HG02759 (cell line): Measurements from ENCODE around the gene GARNL3.

Source experiments
- ATAC-seq: cut with Tn5 transposase; IDR thresholded peaks from one replicate; pipeline ENCODE4 v1.9.1; 2021; ENCODE audit warnings: mild to moderate bottlenecking, moderate library complexity; ENCODE audit not compliant: unreplicated experiment

Gene GARNL3, protein sequence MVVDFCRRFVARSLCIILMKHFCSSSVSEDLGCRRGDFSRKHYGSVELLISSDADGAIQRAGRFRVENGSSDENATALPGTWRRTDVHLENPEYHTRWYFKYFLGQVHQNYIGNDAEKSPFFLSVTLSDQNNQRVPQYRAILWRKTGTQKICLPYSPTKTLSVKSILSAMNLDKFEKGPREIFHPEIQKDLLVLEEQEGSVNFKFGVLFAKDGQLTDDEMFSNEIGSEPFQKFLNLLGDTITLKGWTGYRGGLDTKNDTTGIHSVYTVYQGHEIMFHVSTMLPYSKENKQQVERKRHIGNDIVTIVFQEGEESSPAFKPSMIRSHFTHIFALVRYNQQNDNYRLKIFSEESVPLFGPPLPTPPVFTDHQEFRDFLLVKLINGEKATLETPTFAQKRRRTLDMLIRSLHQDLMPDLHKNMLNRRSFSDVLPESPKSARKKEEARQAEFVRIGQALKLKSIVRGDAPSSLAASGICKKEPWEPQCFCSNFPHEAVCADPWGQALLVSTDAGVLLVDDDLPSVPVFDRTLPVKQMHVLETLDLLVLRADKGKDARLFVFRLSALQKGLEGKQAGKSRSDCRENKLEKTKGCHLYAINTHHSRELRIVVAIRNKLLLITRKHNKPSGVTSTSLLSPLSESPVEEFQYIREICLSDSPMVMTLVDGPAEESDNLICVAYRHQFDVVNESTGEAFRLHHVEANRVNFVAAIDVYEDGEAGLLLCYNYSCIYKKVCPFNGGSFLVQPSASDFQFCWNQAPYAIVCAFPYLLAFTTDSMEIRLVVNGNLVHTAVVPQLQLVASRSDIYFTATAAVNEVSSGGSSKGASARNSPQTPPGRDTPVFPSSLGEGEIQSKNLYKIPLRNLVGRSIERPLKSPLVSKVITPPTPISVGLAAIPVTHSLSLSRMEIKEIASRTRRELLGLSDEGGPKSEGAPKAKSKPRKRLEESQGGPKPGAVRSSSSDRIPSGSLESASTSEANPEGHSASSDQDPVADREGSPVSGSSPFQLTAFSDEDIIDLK

DNA sequence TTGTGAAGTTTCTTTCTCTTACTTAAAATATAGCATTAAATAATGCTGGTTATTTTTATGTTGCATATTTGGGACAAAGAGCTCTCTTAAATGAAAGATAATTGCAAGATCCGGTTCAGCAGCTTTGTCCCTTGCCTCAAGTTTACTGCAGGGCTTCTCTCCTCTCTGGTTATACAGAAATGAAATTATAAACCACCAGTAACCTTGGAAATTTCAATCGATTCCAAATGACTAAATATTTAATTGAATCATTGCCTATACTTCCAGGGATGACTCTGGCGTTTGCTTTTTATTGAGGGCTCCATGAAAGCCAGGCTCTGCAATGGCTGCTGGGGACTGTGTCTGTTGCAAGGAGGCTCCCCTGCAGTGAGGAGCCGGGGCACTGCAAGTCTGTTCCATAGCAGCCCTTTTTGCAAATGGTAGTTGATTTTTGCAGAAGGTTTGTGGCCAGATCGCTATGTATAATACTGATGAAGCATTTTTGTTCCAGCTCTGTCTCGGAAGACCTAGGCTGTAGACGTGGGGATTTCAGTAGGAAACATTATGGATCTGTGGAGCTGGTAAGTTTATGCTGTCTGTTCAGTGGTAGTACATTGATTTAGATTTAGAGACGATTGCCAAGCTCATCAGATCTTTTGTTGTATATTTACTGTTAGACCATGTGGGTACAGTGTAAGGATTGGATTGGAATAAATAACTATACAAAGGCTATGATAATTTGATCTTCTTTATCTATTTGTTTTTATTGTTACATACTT, at the start of gene GARNL3:
Gene GARNL3, plus strand, starts transcription at position 313 of the 758 bp plus-strand sequence. Its CDS starts 104 bp downstream, at position 417.
- no peak for ATAC-seq

DNA sequence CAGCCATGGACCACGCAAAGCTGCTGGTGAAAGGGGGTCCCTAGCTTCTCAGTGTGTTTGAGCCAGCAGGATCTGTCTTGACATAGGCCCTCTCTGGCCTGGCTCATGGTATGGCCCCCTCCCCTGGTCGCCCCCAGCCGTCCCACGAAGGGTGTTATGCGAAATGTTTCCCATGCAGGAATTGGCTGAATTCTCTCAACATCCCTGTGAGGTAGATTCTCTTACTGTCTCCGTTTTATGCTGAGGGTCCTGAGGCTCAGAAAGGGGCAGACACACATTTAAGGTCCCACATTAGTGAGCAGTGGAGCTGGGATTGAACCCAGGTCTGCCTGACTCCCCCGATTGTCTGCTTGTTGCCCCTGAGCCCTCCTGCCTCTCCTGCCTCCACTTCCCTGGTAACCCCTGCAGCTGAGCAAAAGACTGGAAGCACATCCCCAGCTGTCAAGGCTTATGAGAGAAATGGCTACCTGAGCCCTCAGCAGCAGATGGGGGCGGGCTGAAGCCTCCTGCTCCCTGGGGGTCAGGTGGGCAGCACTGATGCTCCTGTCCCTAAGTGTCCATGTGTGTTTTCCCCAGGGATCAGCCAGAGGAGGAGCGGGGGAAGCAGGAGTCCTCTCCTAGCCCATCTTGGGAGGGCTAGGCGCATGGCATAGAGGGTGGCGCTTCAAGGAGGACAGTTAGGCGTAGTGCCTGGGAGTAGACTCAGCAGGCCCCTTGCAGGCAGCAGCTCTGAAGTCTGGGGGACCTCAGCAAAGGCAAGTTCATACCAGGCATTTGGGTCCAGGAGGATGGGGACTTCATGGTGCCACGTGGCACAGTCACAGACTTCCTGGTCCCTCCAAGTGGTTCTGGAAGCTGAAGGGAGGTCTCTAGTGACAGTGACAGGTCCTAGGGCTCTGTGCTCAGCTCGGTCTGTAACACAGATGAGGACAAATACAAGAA, 49.0 kb upstream of the GARNL3 start:
- ATAC-seq = no peak

DNA sequence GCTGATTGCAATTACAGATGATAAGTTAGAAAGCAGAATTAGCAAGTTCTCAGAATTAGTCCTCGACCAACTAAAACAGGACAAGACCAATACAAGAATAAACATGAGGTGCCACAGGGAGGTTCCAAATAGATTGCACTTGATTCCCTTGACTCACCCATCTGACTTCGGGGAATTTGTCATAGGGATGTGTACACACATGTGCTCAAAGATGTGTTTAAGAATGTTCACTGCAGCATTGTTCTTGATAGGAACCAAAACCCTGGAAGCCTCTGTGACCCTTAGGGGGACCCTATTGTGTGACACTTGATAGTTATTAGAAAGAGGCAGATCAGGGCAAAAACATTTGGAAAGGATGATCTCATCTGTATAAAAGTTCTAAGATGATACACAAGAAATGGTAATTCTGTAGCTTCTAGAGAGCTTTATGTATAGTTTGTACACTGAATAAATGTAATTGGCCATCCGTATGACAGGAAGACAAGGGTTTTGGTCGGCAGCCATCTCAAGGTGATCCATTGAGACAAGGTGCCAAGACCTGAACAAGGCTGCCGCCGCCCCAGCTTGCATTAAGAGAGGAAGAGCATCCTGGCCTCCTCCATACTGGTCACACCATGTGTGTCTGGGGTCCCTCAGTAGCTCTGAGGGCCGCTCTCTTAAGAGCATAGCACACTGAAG, 48.2 kb upstream of the GARNL3 start:
- ATAC-seq = no peak

DNA sequence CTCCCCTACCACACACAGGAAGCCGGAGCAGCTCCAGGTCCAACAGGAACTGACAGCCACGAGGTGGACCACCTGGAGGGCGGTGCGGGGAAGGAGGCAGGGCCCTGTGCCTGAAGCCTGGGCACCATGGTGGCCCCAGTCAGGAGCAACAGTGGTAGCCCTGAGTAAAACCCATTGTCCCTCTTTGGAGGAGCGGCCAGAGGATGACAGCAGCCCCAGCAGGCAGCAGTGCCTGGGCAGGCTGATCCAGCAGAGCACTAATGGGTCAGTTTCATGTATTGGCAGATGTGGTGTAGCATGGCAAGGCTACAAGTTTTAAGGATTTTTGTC, 47.7 kb upstream of the GARNL3 start:
- ATAC-seq = no peak

DNA sequence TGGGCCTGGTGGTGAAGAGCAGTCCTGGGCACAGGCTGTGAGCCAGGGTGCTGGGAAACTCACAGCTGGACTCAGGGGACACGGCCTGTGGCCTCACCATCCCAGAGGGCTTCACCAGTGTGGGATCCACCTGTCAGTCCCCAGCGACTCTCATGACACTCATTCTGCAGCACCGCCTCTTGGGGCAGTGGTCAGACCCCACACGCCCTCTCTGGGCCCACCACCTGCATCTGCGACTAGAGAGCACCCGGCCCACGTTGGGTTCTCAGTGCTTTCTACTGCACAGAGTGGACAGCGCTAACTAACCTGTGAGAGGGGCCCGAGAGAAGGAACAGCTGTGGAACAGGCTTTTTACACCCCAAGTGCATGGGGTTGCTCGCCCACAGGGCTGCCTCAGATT, 45.8 kb upstream of the GARNL3 start:
- ATAC-seq = no peak

DNA sequence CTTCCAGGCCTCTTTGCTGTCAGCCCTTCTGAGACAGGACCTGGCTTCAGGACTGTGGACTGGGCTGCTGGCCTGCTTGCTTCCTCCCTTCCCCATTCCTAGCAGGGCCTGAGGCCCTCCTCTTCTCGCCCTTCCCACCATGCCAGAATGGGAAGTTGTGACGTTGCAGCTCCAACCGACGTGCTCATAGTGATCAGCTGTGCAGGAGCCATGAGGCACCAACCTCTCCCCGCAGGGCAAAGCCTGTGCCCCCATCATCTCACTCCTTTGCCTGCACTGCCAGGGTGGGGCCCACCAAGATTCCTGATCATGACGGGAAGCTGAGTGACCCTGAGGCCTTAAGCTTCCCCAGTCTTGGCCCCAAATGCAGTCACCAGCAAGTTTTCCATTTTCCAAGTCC, 45.1 kb upstream of the GARNL3 start:
- ATAC-seq = no peak

DNA sequence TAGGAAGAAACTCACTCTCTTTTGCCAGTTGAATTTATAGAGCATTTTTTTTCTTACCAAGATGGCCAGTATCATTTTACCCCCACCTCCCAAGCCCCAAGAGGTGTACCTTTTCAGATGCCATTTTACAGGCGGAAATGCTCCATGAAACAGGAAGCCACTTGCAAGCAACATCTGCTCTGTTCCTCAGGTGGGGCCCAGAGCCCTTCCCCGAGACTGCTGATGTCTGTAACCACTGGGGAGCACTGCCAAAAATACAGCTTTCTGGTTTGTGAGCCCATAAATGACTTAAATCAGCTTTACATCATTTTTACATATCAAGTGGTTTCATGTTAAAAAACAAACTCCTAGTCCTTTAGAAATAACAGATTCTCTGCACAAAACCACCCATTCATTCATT, 42.9 kb upstream of the GARNL3 start:
- ATAC-seq = no peak

DNA sequence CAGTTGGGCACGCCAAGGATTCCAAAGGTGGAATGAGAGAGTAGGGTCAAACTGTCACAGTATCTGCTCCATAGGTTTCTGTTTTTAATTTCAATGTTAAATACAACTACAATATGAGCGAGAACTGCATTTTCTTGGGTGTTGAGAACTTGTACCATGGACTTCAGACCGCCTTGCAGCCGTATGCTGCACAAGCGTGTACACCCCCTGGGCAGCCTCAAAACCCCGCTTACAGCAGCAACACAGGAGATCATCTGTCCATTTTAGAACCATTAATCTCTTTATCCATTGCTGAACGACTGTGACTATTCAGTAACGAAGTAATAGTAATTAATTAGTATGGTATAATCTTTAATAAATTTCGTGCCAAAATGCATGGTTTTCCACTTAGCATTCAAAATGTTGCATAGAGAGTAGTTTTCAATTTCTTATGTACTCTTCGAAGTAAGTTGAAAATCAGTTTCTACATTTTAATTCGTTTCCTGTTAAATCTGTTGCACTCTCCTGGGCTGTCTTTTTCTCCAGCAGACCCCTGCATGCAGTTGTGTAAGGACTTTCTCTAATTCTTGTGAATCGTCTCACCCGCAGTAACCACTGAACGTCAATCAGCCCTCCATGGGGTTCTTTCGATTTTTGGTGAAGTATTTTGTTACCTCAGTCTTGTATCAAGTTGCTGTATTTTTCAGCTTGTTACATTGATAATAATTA, 42.0 kb upstream of the GARNL3 start:
- ATAC-seq = no peak

DNA sequence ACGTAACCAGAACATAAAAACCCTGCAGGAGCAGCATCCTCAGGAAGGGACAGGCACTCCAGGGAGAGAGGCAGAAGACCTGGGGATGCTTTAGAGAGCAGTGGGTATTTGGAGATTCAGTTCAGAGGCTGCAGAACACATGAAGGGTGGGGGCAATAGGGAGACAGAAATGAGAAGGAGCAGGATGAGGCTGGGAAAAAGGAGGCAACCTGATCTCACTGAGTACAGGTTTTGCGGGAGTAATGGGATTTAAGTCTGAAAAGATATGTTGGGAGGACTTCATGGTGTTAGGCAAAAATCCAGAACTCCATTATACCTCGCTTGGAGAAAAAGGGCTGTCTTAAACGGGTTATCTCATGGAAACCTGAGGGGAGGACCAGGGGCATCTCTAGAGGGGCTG, 41.3 kb upstream of the GARNL3 start:
- ATAC-seq = no peak

DNA sequence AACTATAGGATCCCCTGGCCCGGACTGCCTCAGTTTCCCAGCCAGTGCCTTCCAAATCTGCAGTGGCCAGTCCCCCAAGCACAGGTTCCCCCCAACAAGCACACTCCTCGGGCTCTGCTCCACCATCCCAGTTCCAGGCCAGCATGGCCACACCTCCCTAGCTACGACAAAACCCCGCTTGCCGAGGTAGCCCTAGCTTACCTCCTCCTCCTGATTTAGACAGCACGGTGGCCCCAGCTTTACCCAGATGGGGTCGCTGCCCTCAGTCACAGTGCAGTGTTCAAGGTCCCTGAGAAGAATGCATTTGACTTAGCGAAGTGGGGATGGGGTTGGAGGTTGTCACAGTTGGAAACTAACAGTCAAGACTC, 40.8 kb upstream of the GARNL3 start:
- no peak for ATAC-seq

DNA sequence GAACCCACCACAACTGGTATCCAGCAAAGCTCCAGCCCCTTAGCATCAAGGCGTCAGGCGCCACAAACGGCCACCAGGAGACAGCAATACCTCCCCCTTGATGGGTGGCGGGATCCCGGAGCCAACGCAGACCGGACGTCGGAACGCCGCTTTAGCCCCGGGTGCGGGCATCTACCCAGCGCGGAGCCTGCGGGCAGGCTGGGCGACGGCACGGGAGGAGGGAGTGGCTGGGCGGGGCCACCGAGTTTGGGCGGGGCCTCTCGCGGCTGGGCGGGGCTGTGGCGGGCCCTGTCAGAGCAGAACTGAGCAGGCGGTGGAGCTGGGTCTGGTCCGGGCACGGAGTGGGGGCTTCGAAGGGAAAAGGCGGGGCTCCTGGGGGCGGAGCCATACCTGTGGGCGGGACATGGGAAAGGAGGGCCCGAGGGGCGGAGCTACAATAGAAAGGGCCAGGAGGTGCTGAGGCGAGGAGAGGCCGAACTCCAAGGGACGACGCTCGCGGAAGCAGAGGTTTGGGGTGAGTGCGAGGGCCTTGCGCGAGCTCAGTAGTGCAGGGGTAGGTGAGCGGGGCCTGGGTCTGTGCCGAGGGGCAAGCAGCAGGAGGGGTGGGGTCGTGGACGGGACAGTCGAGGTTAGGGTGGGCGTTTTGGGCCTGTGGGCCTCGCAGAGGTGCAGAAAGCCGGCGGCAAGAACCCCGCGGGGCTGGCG, 40.2 kb upstream of the GARNL3 start:
- ATAC-seq = peak; percentile 63

DNA sequence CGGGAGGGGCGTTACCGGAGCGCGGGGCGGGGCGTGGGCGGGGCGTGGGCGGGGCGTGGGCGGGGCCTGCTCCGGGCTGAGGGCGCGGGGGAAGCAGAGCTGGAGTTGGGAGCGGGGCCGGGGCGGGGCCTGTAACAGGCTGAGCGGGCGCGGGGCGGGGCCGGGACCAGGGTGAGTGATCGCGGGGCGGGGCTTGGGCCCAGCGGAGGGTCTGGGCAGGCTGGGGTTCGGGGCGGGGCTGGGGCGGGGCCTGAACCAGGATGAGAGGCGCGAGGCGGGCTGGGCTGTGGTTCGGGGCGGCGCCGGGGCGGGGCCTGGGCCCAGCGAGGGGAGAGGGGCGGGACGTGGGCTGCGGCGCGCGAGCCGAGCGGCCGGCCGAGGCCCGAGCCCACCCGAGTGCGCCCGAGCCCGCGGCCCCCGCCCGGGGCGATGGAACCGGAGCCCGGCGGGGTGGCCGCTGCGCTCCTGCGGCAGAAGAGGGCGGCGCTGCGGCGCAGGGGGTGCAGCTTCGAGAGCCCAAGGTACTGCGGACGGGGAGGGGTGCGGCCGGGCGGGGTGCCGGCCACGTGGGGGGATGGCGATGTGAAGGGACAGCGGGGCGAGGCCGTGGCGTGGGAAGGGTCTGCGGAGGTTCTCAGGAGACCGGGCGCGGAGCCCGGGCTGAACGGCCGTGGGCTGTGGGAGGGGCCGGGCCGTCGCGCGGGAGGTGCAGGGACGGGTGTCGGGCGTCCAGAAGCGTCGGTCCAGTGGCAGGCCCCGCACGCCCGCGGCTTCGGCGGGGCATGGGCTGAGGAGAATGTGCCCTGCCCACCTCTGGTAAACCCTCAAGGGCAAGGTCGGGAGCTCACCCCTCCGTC, 39.5 kb upstream of the GARNL3 start:
- peak; percentile 57 for ATAC-seq

DNA sequence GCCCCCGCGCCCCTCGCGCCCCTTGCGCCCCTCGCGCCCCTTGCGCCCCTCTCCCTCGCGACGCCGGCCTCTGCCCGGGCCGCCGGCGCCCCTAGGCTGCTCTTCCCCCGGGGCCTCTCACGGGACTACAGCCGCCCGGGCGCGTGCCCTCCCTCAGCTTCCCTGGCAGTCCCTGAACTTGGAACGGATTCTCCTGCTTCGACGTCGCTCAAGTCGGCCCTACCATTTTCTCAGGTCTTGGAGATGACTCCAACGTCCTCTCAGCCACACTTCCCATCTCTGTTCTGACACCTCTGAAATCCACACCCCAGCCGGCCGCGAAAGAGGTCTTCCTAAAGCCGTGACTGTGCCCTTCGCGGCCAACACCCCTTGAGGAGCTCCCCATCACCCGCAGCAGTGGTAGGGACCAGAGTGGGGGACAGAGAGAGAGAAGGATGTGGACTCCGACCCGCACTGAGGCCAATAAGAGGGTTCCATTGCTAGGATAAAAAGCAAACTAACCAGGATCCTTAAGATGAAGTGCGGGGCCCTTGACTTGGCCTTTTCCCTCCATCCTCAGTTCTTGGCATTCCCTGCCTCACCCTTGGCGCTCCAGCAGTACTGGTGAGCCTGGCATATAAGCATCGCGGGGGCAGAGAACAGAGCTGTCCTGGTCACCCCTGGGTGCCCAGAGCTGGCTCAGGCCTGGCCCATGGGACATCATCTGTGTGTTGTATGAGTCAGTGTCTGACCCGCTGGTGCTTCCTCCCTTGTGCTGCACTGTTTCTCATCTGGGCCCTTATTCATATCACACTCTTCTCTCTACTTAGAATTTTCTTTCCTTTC, 38.6 kb upstream of the GARNL3 start:
- ATAC-seq = no peak

DNA sequence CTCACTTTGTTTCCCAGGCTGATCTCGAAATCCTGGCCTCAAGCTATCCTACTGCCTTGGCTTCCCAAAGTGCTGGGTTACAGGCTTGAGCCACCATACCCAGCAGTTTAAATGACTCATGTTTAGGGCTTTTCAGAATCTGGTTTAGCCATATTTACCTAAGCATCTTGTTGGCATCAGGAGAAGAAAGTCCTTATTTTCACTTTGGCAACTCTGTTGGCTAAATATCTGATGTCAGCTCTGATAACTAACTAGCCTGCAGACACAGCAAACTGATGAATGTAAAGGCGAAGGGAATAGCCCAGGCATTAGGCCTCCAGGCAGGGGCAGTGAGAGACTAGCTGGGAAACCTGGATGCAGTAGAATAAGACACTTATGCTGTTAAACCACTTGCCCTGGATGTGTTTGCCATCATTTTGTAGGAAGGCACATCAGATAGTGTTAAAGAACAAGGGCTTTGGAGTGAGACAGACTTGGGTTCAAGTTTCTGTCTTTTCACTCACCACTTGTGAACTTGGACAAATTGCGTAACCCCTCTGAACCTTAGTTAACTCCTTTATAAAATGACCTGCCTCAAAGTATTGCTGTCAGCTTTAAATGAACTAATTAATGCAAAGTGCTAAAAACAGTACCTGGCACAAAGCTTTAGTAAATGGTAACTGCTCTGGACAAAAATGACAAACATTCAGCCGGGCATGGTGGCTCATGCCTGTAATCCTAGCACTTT, 34.7 kb upstream of the GARNL3 start:
- ATAC-seq = no peak

DNA sequence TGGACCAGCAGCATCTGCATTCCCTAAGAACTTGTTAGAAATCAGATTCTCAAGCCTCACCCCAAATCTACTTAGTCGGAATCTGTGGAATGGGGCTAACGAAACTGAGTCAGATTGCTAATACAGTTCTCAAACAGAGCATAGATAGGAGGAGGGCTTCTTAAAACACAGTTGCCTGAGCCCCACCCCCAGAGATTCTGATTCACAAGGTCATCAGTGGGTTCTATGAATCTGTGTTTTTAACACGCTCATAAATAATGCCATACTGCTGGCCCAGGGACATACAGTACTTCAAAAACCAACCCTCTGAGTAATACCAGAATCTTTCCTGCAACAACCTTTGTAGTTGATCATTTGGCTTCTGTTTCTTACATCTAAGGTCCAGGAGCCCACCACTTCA, 32.9 kb upstream of the GARNL3 start:
- no peak for ATAC-seq
